Measurements from ENCODE around the gene THSD7B.

THSD7B gene

GRCh38 chr2:137165968-137166367 is 400.6 kb downstream of the THSD7B start:
- no peak for DNase-seq

GRCh38 chr2:137167651-137168050 is 402.3 kb downstream of the THSD7B start:
- no peak for DNase-seq

DNA sequence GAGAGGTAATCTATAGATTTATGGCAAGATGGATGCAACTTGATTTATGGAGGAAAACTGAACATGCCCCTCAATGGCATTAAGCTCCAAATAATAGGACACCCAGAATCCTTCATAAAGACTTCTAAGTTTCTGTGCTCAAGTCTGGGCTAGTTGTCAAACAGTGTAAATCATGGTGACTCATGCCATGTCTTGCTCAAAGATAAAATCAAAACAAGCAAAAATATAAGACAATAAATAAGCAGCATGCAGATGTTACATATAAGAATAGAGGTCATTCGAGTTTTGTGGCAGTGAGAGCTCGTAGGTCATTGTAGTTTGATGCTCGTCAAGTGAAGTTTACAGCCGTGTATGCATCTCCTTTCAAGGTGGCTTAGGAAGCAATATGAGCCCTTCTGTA is 403.2 kb downstream of the THSD7B start:
- no peak for DNase-seq

DNA sequence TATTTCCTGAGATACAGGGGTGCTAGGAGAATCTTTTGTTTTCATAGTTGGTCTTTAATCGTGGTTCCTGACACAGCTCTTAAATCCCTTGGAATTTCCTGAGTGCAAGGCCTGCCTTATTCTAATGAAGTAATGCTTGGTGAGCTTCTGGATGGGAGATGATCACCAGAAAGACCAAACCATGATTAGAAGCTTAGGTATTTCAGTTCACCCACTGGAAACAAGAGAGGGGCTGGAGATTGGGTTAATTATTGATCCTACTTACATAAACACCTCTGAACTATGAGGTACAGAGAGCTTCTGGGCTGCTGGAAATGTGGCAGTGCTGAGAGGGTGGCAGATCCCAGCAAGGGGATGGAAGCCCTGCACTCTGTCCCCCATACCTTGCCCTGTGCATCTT is 406.8 kb downstream of the THSD7B start:
- no peak for DNase-seq

DNA sequence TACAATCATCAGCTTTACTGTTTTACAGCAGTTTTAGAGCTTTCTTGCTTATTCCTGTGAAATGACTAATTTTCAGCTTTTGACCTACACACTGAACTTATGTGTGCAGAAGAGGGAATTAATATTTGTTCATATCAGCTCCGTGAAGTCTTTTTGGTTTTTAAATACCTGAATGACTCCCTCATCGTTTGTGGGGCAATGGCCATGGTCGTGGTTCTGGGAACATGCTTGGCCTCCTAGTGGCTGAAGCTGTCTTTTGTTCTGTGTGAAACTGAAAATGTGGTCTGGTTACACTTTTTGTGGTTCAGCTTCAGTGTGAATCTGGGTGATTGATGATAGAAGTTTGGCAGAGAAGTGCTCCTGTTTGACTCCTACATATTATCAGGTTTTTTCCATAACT is 408.1 kb downstream of the THSD7B start:
- DNase-seq, result no peak

- DNase-seq, result no peak
These were observed 409.9 kb downstream of the THSD7B start for GRCh38 chr2:137175246-137175645.

- no peak for DNase-seq
These were observed 413.6 kb downstream of the THSD7B start for GRCh38 chr2:137178951-137179377.

DNA sequence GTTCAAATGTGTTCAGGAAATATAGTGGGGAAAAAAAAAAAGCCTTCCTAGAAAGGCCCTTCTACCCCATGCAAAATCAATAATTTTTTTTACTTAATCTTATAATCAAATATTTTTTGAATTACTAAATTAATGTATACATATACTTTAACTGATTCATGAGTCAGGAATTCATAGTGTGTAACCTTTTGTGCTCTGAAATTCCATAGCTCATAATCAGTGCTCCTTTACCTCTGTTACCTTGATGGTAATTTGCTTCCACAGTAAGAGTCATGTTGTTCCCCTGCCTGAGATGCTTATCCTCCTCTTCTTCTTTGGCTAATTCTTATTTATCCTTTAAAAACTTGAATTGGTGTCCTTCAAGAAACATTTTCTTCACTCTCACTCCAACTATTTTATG is 414.2 kb downstream of the THSD7B start:
- no peak for DNase-seq

GRCh38 chr2:137180012-137180411 is 414.7 kb downstream of the THSD7B start:
- no peak for DNase-seq

DNA sequence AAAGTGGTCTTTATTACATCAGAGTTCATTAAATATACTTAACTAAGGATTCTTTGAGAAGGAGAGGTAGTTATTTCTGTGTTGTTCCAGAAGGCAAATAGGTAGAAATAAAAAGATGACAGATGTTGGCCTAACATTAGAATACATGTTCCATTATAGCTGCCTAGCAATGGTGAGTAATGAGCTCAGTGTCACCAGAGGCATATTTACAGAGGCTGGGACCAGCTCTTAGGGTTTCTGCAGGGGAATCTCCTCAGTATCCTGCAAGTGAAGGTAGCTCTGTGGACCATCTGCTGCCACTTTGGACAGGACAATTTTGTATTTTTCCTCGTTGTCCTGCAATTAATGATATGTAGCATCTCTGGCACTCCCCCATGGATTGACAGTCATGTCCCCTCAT is 416.0 kb downstream of the THSD7B start:
- no peak for DNase-seq

DNA sequence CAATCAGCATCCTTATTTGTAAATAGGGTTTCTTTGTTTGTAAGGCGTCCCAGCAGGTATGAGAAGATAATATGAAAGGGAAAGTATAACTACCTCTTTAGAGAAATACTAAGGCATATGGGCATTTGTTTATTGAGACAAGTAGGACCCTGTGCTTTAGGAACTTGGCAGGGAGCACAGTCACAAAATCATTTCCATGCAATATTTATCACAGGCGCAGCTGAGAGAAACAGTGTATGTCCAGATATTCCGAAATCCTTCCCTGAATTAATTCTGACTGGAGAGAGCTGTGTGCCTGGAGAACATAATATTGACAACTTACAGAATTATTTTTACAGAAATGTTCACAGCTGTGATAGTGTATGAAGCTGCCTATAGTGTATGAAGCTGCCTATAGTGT is 416.7 kb downstream of the THSD7B start:
- no peak for DNase-seq

- no peak for DNase-seq
These were observed 418.0 kb downstream of the THSD7B start for GRCh38 chr2:137183206-137183898.

- DNase-seq, result no peak
These were observed 420.2 kb downstream of the THSD7B start for GRCh38 chr2:137185378-137186078.

DNA sequence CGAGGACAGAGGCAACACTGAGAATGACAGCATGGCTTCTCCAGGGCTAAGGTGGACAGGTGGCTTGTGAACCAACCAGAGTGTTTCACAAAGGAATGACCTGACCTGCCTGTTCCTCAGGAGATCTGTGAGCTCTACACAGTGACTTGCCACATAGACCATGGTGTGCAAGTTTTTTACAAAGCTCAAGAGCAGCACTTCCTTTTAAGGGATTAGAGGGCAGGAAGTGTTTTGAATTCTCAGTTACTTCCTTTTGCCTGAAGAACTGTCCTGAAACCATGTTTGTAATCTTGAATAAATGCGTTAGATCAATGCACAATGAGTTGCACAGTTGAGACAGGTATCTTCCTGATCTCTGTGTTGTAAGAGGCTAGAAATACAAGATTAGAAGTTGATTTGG is 421.9 kb downstream of the THSD7B start:
- no peak for DNase-seq

DNA sequence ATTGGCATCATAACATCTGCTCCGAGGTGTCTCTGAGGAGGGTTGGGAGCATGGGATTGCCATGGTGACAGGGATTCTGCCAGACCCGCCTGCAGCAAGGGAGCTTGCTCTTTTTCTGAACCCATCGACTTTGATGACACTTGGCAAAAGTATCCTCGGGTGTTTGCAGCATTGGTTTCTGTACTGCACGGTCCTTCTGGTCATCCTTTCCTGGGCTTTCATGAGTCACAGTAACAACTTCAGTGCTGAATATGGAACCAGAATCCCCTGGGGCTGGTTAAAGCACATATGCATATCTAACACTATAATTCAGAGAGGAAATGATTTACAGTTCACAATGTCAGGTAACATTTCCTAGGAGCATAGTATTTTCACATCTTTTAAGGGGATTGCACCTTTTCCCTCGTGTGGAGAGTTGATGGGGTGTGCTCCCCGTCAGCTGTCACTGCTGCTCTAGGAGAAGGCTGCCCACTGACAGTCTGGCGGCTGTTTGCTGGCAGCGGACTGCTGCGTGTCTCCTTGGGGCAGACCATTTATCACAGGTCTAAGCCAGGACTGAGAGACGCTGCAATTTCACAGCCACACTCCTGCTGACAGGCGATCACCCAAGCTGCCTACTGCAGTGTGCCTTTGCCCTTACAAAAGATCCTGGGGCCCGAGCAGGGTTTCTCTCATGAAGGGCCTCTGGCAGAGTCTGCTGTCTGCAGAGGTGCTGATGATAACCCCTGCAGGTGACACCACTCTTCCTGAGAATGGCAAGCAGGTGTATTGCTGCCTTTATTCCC is 425.3 kb downstream of the THSD7B start:
- DNase-seq, result no peak

- DNase-seq, result no peak
These were observed 427.3 kb downstream of the THSD7B start for GRCh38 chr2:137192366-137193310.

DNA sequence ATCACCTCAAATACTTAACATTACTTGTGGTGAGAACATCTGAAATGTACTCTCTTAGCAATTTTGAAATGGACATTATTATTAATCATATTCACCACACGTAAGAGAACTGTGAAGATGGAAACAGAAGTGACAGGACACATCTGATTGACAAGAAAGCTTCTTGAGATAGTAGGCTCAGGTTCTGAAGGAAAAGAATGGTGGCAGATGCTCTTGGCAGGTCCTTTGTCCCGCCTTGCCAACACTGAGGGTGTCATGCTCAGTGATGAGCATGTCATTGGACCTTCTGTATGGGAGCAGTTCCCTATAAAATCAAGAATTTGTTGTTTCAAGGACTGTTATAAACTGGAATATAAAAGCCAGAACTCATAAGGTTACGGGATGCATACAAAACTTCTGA is 428.1 kb downstream of the THSD7B start:
- no peak for DNase-seq

DNA sequence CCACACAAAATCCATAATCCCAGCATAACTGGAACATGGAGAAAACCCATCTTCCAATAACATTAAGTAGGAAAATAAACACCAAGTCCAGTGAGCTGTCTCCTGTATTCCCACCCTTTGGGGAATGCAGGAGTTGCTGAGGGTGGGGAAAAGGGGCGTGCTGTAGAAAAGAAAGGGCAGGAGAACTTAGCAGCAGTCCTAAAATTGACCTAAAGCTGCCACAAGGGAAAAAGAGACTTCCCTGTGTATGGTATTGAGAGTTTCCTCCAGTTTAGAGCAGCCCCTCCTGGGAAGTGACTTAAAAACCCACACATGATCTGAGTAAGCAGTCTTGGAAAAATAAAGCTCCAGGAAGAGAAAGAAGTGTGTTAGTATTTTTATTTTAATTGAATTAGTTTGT is 428.8 kb downstream of the THSD7B start:
- no peak for DNase-seq

DNA sequence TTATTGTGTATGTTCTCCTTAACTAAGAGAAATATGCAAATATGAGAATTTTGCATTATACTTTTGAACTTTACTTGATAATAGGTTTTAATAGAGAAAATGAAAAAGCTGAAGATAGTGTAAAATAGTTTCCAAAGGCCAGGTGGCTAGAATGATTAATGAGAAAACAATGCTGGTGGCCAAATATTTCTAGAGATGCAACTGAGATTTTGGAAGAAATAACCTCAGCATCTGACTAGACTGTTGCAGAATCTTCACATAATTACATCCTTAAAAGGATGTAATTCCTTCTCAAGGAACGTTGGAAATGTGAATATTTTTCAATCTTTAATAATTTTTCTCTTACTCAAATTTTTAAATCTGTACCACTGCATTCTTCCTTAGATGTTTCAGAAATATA is 434.4 kb downstream of the THSD7B start:
- DNase-seq, result no peak

- no peak for DNase-seq
These were observed 437.0 kb downstream of the THSD7B start for GRCh38 chr2:137202318-137202717.

DNA sequence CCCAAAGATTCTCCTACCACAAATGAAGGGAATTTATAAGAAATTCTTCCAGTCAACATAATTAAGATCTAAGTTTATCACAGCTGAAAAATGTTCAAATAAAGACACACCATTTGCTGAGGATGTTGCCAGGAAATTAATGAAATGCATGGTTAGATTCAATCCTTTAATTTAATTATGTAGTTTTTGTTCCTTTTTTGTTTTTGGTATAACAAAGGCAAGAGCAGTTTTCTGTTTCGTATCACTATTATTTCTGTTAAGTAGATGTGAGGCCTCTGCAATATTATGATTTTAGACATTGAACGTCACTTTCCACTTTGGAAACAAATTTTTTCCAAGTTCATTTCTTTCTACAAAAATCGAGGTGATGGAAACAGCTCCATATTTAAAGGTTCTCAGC is 440.0 kb downstream of the THSD7B start:
- no peak for DNase-seq

DNA sequence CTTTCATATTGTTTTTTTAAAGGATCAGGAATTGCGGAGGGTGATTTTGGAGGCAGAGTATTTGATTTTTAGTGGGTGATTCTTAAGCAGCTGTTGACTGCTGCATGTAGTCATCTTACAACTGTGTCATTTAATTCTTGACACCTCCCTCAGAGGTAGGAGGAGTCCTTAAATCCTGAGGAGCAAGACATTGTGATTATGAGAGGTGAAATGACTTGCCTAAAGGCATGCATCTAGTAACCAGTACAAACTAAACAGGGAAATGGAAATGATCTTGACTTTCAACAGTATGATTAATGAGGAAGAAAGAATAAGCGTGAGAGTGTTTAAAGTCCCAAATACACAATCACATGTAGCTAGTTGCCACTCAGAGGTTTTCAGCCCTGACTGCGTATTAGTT is 440.7 kb downstream of the THSD7B start:
- DNase-seq, result no peak

- DNase-seq, result no peak
These were observed 441.7 kb downstream of the THSD7B start for GRCh38 chr2:137207030-137207429.

Measured in T-helper 9 cell (primary cell).